Ascending aorta (tissue), 2 donors: ENCODE measurements around the gene LGALS3. TPM values are rescaled to one million over a fixed set of nuclear protein-coding genes. Genes with fewer than 3 reads are reported as not detected.

Experiments
- DNase-seq, 2 donors: peaks; one replicate each; pipeline ENCODE4 v3.0.0-alpha.2; 2019; ENCODE audit warnings: low spot score in 2 of 2
- H3K27ac ChIP-seq, 2 donors: fragments of 200-600 bp; sonication (generic); one replicate each; pipeline ENCODE4 v1.5.1; 2016 to 2017; ENCODE audit warnings: mild to moderate bottlenecking in 1 of 2
- H3K27me3 ChIP-seq: fragments of 200-600 bp; sonication (generic); one replicate; pipeline ENCODE4 v1.5.1; 2017
- H3K36me3 ChIP-seq, 2 donors: fragments of 200-600 bp; sonication (generic); one replicate each; pipeline ENCODE4 v1.5.1; 2016
- H3K4me1 ChIP-seq, 2 donors: fragments of 200-600 bp; sonication (generic); one replicate each; pipeline ENCODE4 v1.5.1; 2016 to 2017; ENCODE audit warnings: mild to moderate bottlenecking in 1 of 2
- H3K4me3 ChIP-seq, 2 donors: fragments of 200-600 bp; sonication (generic); one replicate each; pipeline ENCODE4 v1.5.1; 2016 to 2017; ENCODE audit warnings: mild to moderate bottlenecking in 1 of 2
- H3K9me3 ChIP-seq, 2 donors: fragments of 200-600 bp; sonication (generic); one replicate each; pipeline ENCODE4 v1.5.1; 2016
- intact Hi-C: fragments of 100-400 bp; cut with DNase I; formaldehyde crosslinking; loops from one replicate; pipeline ENCODE4 v1.15.1; 2023
- total RNA-seq: library from RNA; depleted of rRNA; stranded (reverse); fragments of >200 nt; gene quantifications from one replicate; pipeline ENCODE4 v1.1.0, GENCODE V29; 2016
- TF ChIP-seq, protein P1 (sequence below), 3 experiments: fragments of 200-600 bp in 2 of 3; fragments of 450-650 bp in 1 of 3; sonication (generic) in 2 of 3; IDR thresholded peaks; one replicate each; pipeline ENCODE4 v1.5.1; 2016 to 2019; ENCODE audit warnings: antibody characterized with exemption in 3 of 3, mild to moderate bottlenecking in 1 of 3, moderate library complexity in 1 of 3

LGALS3 gene
- total RNA-seq, 1 donor from 2014 or later, result 358 TPM

DNA sequence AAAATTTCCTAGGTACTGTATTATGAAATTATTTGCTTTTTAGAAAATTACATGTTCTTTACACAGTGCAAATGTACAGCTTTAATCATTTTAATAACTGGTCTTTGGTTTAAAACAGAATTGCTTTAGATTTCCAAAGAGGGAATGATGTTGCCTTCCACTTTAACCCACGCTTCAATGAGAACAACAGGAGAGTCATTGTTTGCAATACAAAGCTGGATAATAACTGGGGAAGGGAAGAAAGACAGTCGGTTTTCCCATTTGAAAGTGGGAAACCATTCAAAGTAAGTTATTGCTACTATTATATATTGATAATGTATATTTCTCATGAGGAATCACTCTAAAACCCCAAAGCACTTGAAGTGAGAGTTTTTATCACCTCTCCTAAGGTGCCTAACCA is 13.4 kb downstream of the LGALS3 start:
- intact Hi-C loops, result no loop called here
- Histone ChIP-seq H3K4me1 (peaks cover 5 to 6% of the 10 kb centered on the region in 2 donors), H3K9me3 (no peaks in the 10 kb centered on the region), H3K4me3 (no peak overlapping the region), H3K27me3 (no peaks in the 10 kb centered on the region), H3K36me3 (peaks cover 62 to 79% of the 10 kb centered on the region in 2 donors), H3K27ac (no peak overlapping the region)
- DNase-seq, result no peak
- TF ChIP-seq, protein P1, sequence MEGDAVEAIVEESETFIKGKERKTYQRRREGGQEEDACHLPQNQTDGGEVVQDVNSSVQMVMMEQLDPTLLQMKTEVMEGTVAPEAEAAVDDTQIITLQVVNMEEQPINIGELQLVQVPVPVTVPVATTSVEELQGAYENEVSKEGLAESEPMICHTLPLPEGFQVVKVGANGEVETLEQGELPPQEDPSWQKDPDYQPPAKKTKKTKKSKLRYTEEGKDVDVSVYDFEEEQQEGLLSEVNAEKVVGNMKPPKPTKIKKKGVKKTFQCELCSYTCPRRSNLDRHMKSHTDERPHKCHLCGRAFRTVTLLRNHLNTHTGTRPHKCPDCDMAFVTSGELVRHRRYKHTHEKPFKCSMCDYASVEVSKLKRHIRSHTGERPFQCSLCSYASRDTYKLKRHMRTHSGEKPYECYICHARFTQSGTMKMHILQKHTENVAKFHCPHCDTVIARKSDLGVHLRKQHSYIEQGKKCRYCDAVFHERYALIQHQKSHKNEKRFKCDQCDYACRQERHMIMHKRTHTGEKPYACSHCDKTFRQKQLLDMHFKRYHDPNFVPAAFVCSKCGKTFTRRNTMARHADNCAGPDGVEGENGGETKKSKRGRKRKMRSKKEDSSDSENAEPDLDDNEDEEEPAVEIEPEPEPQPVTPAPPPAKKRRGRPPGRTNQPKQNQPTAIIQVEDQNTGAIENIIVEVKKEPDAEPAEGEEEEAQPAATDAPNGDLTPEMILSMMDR (IDR thresholded peaks at IDR 0.05), result no peak

DNA sequence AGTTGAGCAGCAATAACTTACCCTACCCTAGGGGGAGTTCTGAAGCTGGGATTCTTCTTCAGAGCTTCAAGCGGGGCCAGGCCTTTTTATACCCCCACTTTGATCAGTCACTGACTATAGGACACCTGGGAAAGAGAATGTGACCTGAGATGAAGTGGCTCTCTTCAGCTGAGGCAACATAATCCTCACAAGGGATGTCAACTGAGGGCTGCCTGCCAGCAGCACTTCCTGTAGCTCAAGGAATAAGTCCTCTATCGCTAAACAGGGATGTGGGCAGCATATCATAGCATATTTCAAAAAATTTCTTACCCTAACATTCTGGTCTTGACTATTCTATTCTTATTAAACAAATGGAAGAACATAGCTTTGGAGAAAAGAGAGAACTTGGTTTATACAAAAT is 17.4 kb downstream of the LGALS3 start:
- Histone ChIP-seq H3K9me3 (no peaks in the 10 kb centered on the region), H3K36me3 (peaks cover 30 to 51% of the 10 kb centered on the region in 2 donors), H3K27me3 (no peaks in the 10 kb centered on the region), H3K4me1 (no peaks in the 10 kb centered on the region), H3K27ac (no peak overlapping the region), H3K4me3 (no peak overlapping the region)
- no peak for DNase-seq
- TF ChIP-seq, protein P1 (IDR thresholded peaks at IDR 0.05), result no peak
- intact Hi-C loops, result no loop called here

DNA sequence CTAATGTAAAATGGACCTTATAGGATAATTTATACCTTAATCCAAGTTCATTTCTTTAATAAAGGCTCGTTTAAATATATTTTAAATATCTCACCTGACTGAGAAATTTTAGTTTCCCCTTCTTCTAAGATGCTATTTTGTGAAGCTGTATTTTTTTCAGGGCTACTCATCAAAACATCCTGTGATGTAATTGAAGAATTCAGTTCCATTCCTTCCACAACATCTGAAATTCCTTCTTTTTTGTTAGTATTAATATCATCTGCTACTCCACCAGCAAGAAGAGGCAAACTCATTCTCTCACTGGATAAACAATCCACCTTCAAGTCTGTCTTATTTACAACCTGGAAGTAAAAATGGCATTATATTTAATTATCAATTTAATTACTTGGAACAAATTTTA is 22.5 kb downstream of the LGALS3 start:
- no peak for DNase-seq
- TF ChIP-seq, protein P1 (IDR thresholded peaks at IDR 0.05), result no peak
- Histone ChIP-seq H3K4me1 (no peaks in the 10 kb centered on the region), H3K27me3 (no peaks in the 10 kb centered on the region), H3K9me3 (no peaks in the 10 kb centered on the region), H3K36me3 (peaks cover 0 to 3% of the 10 kb centered on the region in 2 donors), H3K4me3 (no peak overlapping the region), H3K27ac (no peak overlapping the region)
- intact Hi-C loops, result no loop called here

DNA sequence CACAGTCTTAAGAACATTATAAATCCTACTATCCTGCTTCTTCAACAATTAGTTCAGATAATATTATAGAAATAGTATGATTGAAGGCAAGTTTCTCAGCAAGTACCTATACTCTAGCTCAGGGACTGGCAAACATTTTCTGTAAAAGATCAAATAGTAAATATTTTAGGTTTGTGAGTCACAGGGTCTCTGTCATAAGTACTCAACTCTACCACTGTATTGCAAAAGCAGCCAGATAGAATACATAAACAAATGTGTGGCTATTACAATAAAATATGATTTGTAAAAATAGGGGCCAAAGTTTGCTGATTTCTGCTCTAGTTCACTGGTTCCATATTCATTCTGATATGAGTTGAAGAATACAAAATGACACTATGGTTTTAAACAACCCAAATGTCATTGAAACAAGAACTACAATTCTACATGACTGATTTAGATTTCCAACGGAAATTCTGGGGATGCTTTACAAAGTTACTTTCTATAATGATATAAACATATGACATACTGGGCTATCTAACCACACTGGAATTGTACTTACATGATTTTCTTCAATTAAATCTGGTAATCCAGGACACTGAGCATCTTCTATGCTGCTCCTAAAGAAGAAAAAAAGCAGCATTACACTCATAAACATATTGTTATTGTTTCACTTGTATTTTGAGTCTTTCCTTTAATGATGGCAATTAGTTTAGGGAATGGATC is 23.2 kb downstream of the LGALS3 start:
- no peak overlapping the region for H3K27ac ChIP-seq
- peaks cover 0 to 3% of the 10 kb centered on the region in 2 donors for H3K36me3 ChIP-seq
- H3K9me3 ChIP-seq, result no peaks in the 10 kb centered on the region
- TF ChIP-seq, protein P1 (IDR thresholded peaks at IDR 0.05), result no peak
- intact Hi-C loops, result no loop called here
- no peaks in the 10 kb centered on the region for H3K27me3 ChIP-seq
- H3K4me1 ChIP-seq, result no peaks in the 10 kb centered on the region
- DNase-seq, result no peak
- H3K4me3 ChIP-seq, result no peak overlapping the region

DNA sequence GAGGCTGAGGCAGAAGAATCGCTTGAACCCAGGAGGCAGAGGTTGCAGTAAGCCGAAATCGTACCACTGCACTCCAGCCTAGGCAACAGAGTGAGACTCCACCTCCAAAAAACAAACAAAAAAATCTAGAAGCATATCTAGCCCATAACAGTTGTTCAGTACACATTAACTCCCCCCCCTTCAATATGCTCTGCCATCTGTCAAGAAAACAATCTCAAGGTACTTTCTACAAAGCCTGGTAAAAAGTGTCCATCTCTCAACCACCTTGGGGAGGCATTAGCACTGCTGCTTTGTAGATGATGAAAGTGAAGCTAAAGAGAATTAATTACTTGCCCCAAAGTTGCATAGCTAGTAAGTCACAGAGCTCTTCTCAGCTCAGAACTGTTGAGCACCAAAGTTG is 24.9 kb downstream of the LGALS3 start:
- TF ChIP-seq, protein P1 (IDR thresholded peaks at IDR 0.05), result no peak
- no peaks in the 10 kb centered on the region for H3K36me3 ChIP-seq
- H3K4me1 ChIP-seq, result no peaks in the 10 kb centered on the region
- H3K27ac ChIP-seq, result no peak overlapping the region
- H3K27me3 ChIP-seq, result no peaks in the 10 kb centered on the region
- DNase-seq, result no peak
- no peaks in the 10 kb centered on the region for H3K9me3 ChIP-seq
- no peak overlapping the region for H3K4me3 ChIP-seq
- intact Hi-C loops, result no loop called here
